Inflammatory macrophage (primary cell): ENCODE measurements around the gene TM6SF1.
"Not testable (repeated sequence)": the region's sequence is repeated elsewhere in the genome, so short reads cannot be mapped to it uniquely, and the experiment has no call there.

Experiments used
- DNase-seq, 2 donors: peaks; one replicate each; pipeline ENCODE4 v3.0.0-alpha.2; 2020 to 2022

TM6SF1 gene

GRCh38 chr15:83088876-83089275, 18.6 kb upstream of the TM6SF1 start:
- DNase-seq: no peak

GRCh38 chr15:83090465-83090864, 17.0 kb upstream of the TM6SF1 start:
- DNase-seq: no peak

- DNase-seq: not testable (repeated sequence)
Observed at GRCh38 chr15:83091965-83092308, 15.5 kb upstream of the TM6SF1 start.

- DNase-seq: peak; percentile 90 to 93
Observed at GRCh38 chr15:83092309-83092976, 15.0 kb upstream of the TM6SF1 start.

- no peak for DNase-seq
Observed at GRCh38 chr15:83094583-83094982, 12.9 kb upstream of the TM6SF1 start.

- DNase-seq: no peak
Observed at GRCh38 chr15:83098079-83098478, 9.4 kb upstream of the TM6SF1 start.

GRCh38 chr15:83099290-83099689, 8.2 kb upstream of the TM6SF1 start:
- no peak for DNase-seq

GRCh38 chr15:83100097-83100646, 7.3 kb upstream of the TM6SF1 start:
- DNase-seq: peak; percentile 74 to 82

- DNase-seq: no peak
Observed at GRCh38 chr15:83102346-83102745, 5.1 kb upstream of the TM6SF1 start.

- DNase-seq: no peak
Observed at GRCh38 chr15:83104141-83104540, 3.3 kb upstream of the TM6SF1 start.

- peak; percentile 23 to 53 for DNase-seq
Observed at GRCh38 chr15:83105440-83105839, 2.0 kb upstream of the TM6SF1 start.

GRCh38 chr15:83107841-83108181, 366 bp downstream of the TM6SF1 start:
- DNase-seq: no peak

- peak; percentile 97 to 98 for DNase-seq
Observed at GRCh38 chr15:83108266-83109219, 1.1 kb downstream of the TM6SF1 start.

GRCh38 chr15:83109532-83109931, 2.1 kb downstream of the TM6SF1 start:
- DNase-seq: peak; percentile 30 to 36

GRCh38 chr15:83110381-83110780, 2.9 kb downstream of the TM6SF1 start:
- DNase-seq: peak; percentile 79 to 94

GRCh38 chr15:83111149-83111548, 3.7 kb downstream of the TM6SF1 start:
- no peak for DNase-seq

GRCh38 chr15:83112233-83112955, 4.9 kb downstream of the TM6SF1 start:
- DNase-seq: no peak

GRCh38 chr15:83112956-83113299, 5.5 kb downstream of the TM6SF1 start:
- no peak for DNase-seq

- peak; percentile 72 to 84 for DNase-seq
Observed at GRCh38 chr15:83113881-83114674, 6.6 kb downstream of the TM6SF1 start.

- DNase-seq: no peak
Observed at GRCh38 chr15:83114856-83115255, 7.4 kb downstream of the TM6SF1 start.

GRCh38 chr15:83115410-83115809, 8.0 kb downstream of the TM6SF1 start:
- no peak for DNase-seq

- DNase-seq: no peak
Observed at GRCh38 chr15:83115831-83116565, 8.6 kb downstream of the TM6SF1 start.
